SKM-1 treated with dmso at 0.1 percent for 144 hours (cell line): ENCODE measurements around the gene SLF2.

Experiments used
- DNase-seq: peaks from one replicate; lab custom pipeline; 2025; ENCODE audit not compliant: unreplicated experiment; lab: John Stamatoyannopoulos, UW

SLF2 gene

DNA sequence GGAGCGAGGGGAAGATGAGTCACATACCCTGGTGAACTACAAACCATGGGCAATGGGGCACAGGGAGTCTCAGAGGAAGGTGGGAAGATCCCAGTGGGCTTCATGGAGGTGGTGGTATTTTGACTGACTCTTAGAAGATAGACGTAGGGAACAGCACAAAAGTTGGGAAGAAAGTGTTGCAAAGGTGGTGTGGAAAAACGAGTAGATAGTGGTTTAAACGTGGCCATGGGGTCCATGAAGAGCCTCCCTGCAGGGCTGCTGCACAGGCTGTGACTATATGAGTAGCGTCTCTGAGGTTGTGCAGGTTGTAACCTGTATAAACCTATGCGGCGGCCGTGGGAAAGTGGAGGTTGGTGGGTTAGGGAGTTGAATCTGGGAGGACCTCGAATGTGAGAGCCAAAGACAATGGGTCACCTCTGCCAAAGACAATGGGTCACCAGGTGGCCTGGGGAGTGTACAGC, 100.6 kb downstream of the SLF2 start:
- DNase-seq = no peak

DNA sequence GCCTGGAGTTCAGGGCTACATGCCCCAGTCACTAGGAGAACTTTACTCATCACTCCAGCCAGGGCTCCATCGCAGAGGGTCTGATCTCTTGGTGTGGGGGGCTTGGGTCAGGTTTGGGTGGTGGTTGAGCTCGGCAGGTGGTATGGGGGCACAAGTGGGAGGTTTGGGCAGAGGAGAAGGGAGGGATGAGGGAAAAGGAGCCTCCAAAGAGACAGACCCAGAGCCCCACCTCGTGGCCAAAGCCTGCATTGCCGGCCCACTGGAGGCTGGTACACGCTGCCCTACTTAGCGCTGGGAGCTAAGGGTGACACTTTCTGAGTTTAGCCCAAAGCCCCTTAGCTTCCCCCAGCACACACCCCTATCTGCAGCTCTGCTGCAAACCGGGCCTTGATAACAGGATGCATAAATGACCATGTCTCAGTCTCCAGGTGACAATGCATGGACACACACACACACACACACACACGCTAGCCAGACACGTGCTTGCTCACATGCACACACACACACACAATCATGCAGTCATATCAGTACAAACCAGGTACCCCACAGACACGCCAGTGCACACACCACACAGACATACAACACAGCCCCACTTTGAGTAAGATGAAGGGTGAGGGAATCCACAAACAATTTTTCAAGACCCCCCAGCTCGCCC, 101.6 kb downstream of the SLF2 start:
- DNase-seq = peak; percentile 31
